Measurements from ENCODE around the gene ZNF688. TPM values are rescaled to one million over a fixed set of nuclear protein-coding genes. Genes with fewer than 3 reads are reported as not detected.

The ZNF688 gene
- total RNA-seq, 1 donor from 2014 or later, result 3.6 TPM

DNA sequence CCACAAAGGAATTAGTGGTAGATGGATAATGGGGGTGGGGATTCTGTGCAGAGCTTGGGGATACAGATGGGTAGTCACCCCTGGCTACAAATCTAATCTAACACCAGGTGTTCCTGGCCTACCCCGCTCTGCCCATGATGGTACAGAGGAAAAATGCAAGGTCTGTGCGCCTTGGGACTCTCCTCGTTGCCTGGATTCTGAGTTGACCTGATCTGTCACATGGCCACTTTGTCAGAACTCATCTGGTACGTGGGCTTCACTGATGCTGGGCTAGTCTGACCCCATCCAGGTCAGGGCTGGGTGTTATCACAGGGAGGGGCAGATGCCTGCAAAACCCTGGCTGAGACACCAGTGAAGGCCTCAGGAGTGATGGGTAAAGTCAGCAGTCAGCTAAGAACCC, 18.6 kb downstream of the ZNF688 start:
- H3K27ac ChIP-seq, result no peak overlapping the region
- H3K36me3 ChIP-seq, result no peaks in the 10 kb centered on the region
- peaks cover 21% of the 10 kb centered on the region for H3K36me3 Mint-ChIP-seq
- no peak overlapping the region for H3K4me3 Mint-ChIP-seq
- no peak for DNase-seq (ENCODE audit: low spot score)
- H3K27me3 Mint-ChIP-seq (ENCODE audit: insufficient read depth, low read depth), result peaks cover 6% of the 10 kb centered on the region
- no peak overlapping the region for H2AFZ ChIP-seq (replicated peaks)
- H4K20me1 ChIP-seq (ENCODE audit: low read depth), result no peaks in the 10 kb centered on the region
- no peaks in the 10 kb centered on the region for H3K4me1 ChIP-seq
- no peak overlapping the region for H3K27ac Mint-ChIP-seq
- no peak for TF ChIP-seq CTCF (IDR thresholded peaks at IDR 0.05)
- TF ChIP-seq EZH2 (IDR thresholded peaks at IDR 0.05), result no peak
- TF ChIP-seq EZH2phosphoT487 (IDR thresholded peaks at IDR 0.05), result no peak
- H3K4me2 ChIP-seq, result no peak overlapping the region
- H3K4me1 Mint-ChIP-seq, result peaks cover 11% of the 10 kb centered on the region
- H3K79me2 ChIP-seq (ENCODE audit: low read depth), result peaks cover 22% of the 10 kb centered on the region
- H3F3A ChIP-seq (ENCODE audit: low read depth), result peaks cover 2% of the 10 kb centered on the region
- H3K27me3 ChIP-seq, result no peaks in the 10 kb centered on the region
- no peak overlapping the region for H3K4me3 ChIP-seq
- no peaks in the 10 kb centered on the region for H3K9me3 Mint-ChIP-seq
- H3K9ac ChIP-seq, result no peak overlapping the region
- no peaks in the 10 kb centered on the region for H3K9me3 ChIP-seq (ENCODE audit: low read depth)

- H3K9ac ChIP-seq, result no peak overlapping the region
- Mint-ChIP-seq H3K9me3 (peaks cover 2% of the 10 kb centered on the region), H3K27ac (no peak overlapping the region), H3K27me3 (ENCODE audit: insufficient read depth, low read depth) (peaks cover 6% of the 10 kb centered on the region), H3K36me3 (peaks cover 21% of the 10 kb centered on the region), H3K4me3 (no peak overlapping the region), H3K4me1 (peaks cover 11% of the 10 kb centered on the region)
- no peak overlapping the region for H3K4me2 ChIP-seq
- H4K20me1 ChIP-seq (ENCODE audit: low read depth), result no peaks in the 10 kb centered on the region
- H3K27me3 ChIP-seq, result no peaks in the 10 kb centered on the region
- peaks cover 11% of the 10 kb centered on the region for H3K79me2 ChIP-seq (ENCODE audit: low read depth)
- H3K27ac ChIP-seq, result no peak overlapping the region
- H3K9me3 ChIP-seq (ENCODE audit: low read depth), result no peaks in the 10 kb centered on the region
- H3F3A ChIP-seq (ENCODE audit: low read depth), result no peaks in the 10 kb centered on the region
- TF ChIP-seq EZH2phosphoT487 (IDR thresholded peaks at IDR 0.05) (no peak), CTCF (IDR thresholded peaks at IDR 0.05) (no peak), EZH2 (IDR thresholded peaks at IDR 0.05) (no peak)
- H3K4me1 ChIP-seq, result no peaks in the 10 kb centered on the region
- H2AFZ ChIP-seq (replicated peaks), result no peak overlapping the region
- H3K4me3 ChIP-seq, result no peak overlapping the region
- no peaks in the 10 kb centered on the region for H3K36me3 ChIP-seq
- no peak for DNase-seq (ENCODE audit: low spot score)
Observed at GRCh38 chr16:30551781-30552180, 19.7 kb downstream of the ZNF688 start.

- H3K4me1 ChIP-seq, result peaks cover 7% of the 10 kb centered on the region
- peak overlapping the region; percentile 8 for H3K27ac Mint-ChIP-seq
- H3K9ac ChIP-seq, result no peak overlapping the region
- no peak overlapping the region for H2AFZ ChIP-seq (replicated peaks)
- H3K36me3 Mint-ChIP-seq, result peaks cover 6% of the 10 kb centered on the region
- no peak overlapping the region for H3K4me3 ChIP-seq
- TF ChIP-seq CTCF (IDR thresholded peaks at IDR 0.05) (no peak), EZH2 (IDR thresholded peaks at IDR 0.05) (no peak), EZH2phosphoT487 (IDR thresholded peaks at IDR 0.05) (no peak)
- peaks cover 10% of the 10 kb centered on the region for H3K4me1 Mint-ChIP-seq
- H4K20me1 ChIP-seq (ENCODE audit: low read depth), result no peaks in the 10 kb centered on the region
- no peaks in the 10 kb centered on the region for H3K27me3 ChIP-seq
- DNase-seq (ENCODE audit: low spot score), result no peak
- no peaks in the 10 kb centered on the region for H3K36me3 ChIP-seq
- no peak overlapping the region for H3K27ac ChIP-seq
- H3K4me2 ChIP-seq, result no peak overlapping the region
- peaks cover 3% of the 10 kb centered on the region for H3K79me2 ChIP-seq (ENCODE audit: low read depth)
- H3F3A ChIP-seq (ENCODE audit: low read depth), result no peaks in the 10 kb centered on the region
- peaks cover 6% of the 10 kb centered on the region for H3K27me3 Mint-ChIP-seq (ENCODE audit: insufficient read depth, low read depth)
- no peaks in the 10 kb centered on the region for H3K9me3 ChIP-seq (ENCODE audit: low read depth)
- H3K4me3 Mint-ChIP-seq, result no peak overlapping the region
- peaks cover 2% of the 10 kb centered on the region for H3K9me3 Mint-ChIP-seq
Observed at GRCh38 chr16:30548416-30549253, 22.9 kb downstream of the ZNF688 start.
